HG03280 (cell line): ENCODE data around the gene SLC39A10.
"Not testable (repeated sequence)": the region's sequence is repeated elsewhere in the genome, so short reads cannot be mapped to it uniquely, and the experiment has no call there.

Source experiments
- ATAC-seq: cut with Tn5 transposase; IDR thresholded peaks from one replicate; pipeline ENCODE4 v1.9.1; 2021; ENCODE audit warnings: mild to moderate bottlenecking, moderate library complexity; ENCODE audit not compliant: unreplicated experiment

Gene SLC39A10

GRCh38 chr2:195672674-195673073, 15.6 kb downstream of the SLC39A10 start:
- no peak for ATAC-seq

GRCh38 chr2:195674491-195675221, 17.6 kb downstream of the SLC39A10 start:
- ATAC-seq = no peak

GRCh38 chr2:195675783-195676427, 18.9 kb downstream of the SLC39A10 start:
- no peak for ATAC-seq

- ATAC-seq = no peak
Observed at GRCh38 chr2:195677290-195677689, 20.3 kb downstream of the SLC39A10 start.

- ATAC-seq = no peak
Observed at GRCh38 chr2:195677884-195678283, 20.9 kb downstream of the SLC39A10 start.

- no peak for ATAC-seq
Observed at GRCh38 chr2:195682077-195682476, 25.1 kb downstream of the SLC39A10 start.

- ATAC-seq = no peak
Observed at GRCh38 chr2:195683174-195683573, 26.1 kb downstream of the SLC39A10 start.

GRCh38 chr2:195686564-195686963, 29.5 kb downstream of the SLC39A10 start:
- no peak for ATAC-seq

- no peak for ATAC-seq
Observed at GRCh38 chr2:195687320-195688086, 30.5 kb downstream of the SLC39A10 start.

GRCh38 chr2:195692531-195692930, 35.5 kb downstream of the SLC39A10 start:
- not testable (repeated sequence) for ATAC-seq

GRCh38 chr2:195694553-195694952, 37.5 kb downstream of the SLC39A10 start:
- ATAC-seq = no peak

- no peak for ATAC-seq
Observed at GRCh38 chr2:195695002-195695631, 38.1 kb downstream of the SLC39A10 start.

- ATAC-seq = no peak
Observed at GRCh38 chr2:195696012-195696411, 39.0 kb downstream of the SLC39A10 start.

- no peak for ATAC-seq
Observed at GRCh38 chr2:195697681-195698220, 40.7 kb downstream of the SLC39A10 start.

- ATAC-seq = no peak
Observed at GRCh38 chr2:195700480-195700879, 43.5 kb downstream of the SLC39A10 start.

GRCh38 chr2:195706161-195706900, 49.3 kb downstream of the SLC39A10 start:
- ATAC-seq = no peak

- no peak for ATAC-seq
Observed at GRCh38 chr2:195709901-195710806, 53.1 kb downstream of the SLC39A10 start.

- ATAC-seq = no peak
Observed at GRCh38 chr2:195711478-195711877, 54.5 kb downstream of the SLC39A10 start.

GRCh38 chr2:195716466-195716865, 59.4 kb downstream of the SLC39A10 start:
- ATAC-seq = no peak
